SJSA1 (cell line): ENCODE results near the gene NADK. TPM values are rescaled to one million over a fixed set of nuclear protein-coding genes. Genes with fewer than 3 reads are reported as not detected.

ENCODE experiments used
- DNase-seq, 2 experiments: peaks; one replicate each; pipeline ENCODE4 v3.0.0-alpha.2; 2015 to 2020; ENCODE audit warnings: low spot score in 2 of 2, low read depth in 1 of 2
- H3K27ac ChIP-seq: fragments of 250-450 bp; sonication (Bioruptor Pico); 2 replicates; pipeline ENCODE4 v1.5.1; 2020; ENCODE audit warnings: mild to moderate bottlenecking, moderate library complexity
- H3K27me3 ChIP-seq: fragments of 250-450 bp; sonication (Bioruptor Pico); replicated peaks from 2 replicates; pipeline ENCODE4 v1.5.1; 2020; ENCODE audit warnings: mild to moderate bottlenecking, moderate library complexity
- H3K36me3 ChIP-seq: fragments of 250-450 bp; sonication (Bioruptor Pico); 2 replicates; pipeline ENCODE4 v1.5.1; 2020; ENCODE audit warnings: mild to moderate bottlenecking
- H3K4me1 ChIP-seq: fragments of 250-450 bp; sonication (Bioruptor Pico); replicated peaks from 2 replicates; pipeline ENCODE4 v1.6.1; 2021; ENCODE audit warnings: mild to moderate bottlenecking
- H3K4me3 ChIP-seq: fragments of 250-450 bp; sonication (Bioruptor Pico); 2 replicates; pipeline ENCODE4 v1.5.1; 2020; ENCODE audit warnings: mild to moderate bottlenecking
- H3K9me3 ChIP-seq: fragments of 250-450 bp; sonication (Bioruptor Pico); replicated peaks from 2 replicates; pipeline ENCODE4 v1.5.1; 2020; ENCODE audit warnings: mild to moderate bottlenecking
- total RNA-seq: library from RNA; depleted of rRNA; stranded (reverse); fragments of >200 nt; shearing (Covaris generic); gene quantifications from 2 replicates; pipeline ENCODE4 v1.2.3, GENCODE V29; 2014

NADK gene
- total RNA-seq, 1 experiment from 2014 or later: 50.4 TPM

DNA sequence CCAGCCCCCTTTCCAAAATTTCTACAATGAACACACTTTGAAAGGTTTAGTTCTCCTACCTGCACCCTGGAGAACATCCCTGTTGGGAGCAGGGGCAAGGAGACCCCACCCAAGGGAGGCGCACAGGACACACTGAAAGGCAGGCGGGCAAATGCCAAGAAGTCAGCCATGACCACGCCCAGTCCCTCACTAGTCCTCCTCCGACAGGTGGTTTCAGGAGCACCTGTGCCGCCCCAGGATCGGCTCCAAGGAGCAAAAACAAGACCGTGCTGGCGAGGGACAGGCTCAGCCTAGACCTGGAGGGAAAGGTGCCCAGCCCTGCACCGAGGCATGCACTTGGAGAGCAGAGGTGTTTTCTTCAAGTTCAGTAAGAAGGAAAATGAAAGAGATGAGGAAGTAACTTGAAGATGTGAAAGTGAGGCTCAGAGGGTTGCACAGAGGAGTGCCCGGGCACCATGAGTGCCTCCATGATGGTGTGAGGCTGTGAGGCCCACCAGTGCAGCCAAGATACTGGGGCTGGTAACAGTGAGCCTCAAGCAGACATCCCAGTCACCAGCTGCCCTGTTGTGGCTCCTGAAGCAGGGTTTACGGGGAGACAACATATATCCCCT lies 19.6 kb upstream of the NADK start:
- Histone ChIP-seq H3K36me3 (peaks cover 100% of the 10 kb centered on the region), H3K9me3 (no peaks in the 10 kb centered on the region), H3K4me3 (no peak overlapping the region), H3K27me3 (no peaks in the 10 kb centered on the region), H3K4me1 (no peaks in the 10 kb centered on the region), H3K27ac (no peak overlapping the region)
- no peak for DNase-seq

DNA sequence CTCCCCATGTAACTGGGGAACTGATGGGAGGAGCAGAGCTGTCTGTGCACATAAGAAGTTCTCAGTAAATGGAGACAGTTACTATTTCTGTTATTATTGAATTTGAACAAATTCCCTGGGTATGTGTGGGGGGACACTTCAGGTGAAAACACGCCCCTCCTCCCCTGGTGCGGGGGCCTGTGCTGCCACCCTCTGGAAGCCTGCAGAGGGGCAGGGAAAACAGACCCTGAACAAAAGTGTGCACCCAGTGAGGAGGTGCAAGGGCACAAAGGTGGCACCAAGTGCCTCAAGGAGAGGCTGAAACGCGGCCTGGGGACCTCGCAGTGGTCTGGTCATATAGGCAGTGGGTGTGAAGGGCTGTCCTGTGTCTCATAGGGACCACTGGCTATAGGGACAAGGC lies 18.2 kb upstream of the NADK start:
- no peak overlapping the region for H3K4me3 ChIP-seq
- no peaks in the 10 kb centered on the region for H3K4me1 ChIP-seq
- DNase-seq: no peak
- H3K27me3 ChIP-seq: no peaks in the 10 kb centered on the region
- H3K36me3 ChIP-seq: peaks cover 100% of the 10 kb centered on the region
- no peaks in the 10 kb centered on the region for H3K9me3 ChIP-seq
- no peak overlapping the region for H3K27ac ChIP-seq

DNA sequence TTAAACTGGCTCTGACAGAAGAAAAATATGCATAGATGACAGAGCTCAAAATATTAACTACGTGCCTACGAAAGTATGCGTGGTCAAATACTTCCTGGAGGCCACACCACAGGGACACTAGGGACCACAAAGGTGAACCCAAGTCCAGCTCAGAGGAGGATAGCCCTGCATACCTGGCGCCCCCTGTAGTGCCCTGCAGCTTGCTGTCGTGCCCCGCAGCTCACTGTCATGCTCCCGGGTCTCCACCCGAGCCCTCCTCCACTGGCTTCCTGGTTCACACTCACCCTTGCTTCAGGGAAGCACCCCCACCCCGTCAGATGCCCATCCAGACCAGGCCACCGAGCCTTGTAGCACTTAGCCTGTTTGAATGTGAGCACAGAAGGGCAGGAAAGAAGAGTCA lies 16.7 kb upstream of the NADK start:
- Histone ChIP-seq H3K36me3 (peaks cover 100% of the 10 kb centered on the region), H3K27ac (no peak overlapping the region), H3K27me3 (no peaks in the 10 kb centered on the region), H3K4me3 (no peak overlapping the region), H3K4me1 (no peaks in the 10 kb centered on the region), H3K9me3 (no peaks in the 10 kb centered on the region)
- no peak for DNase-seq

DNA sequence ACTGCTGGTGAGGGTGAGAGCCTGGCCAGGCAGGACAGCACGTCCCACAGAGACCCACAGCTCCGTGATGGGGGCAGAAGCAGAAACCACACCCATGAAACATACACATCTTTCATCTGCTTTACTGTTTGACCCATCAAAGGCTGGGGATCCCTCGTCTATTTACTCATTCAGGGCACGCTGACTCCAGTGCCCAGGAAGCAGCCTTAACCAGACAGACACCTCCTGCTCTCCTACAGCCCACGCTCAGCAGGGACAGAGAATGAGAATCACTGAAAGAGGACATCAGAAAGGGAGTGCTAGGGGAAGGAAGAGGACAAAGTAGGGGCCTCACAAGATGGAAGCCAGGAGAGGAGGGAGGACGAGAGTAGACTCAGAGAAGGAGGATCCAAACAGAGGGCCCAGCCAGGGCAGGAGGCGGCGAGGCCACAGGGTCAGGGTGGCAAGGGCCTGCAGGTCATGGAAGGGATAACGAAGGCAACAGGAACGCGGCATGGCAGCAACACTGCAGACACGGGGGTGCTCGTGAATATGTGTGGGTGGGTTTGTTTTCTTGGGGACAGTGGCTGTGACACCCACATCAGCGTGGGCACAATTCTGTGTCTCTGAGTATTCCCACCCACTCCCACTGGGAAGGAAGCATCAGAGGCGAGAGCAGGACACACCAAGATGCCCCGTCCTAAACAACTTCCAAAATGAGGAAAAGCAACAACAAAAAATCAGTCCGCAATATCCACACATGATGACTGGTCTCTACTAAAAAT lies 15.4 kb upstream of the NADK start:
- Histone ChIP-seq H3K27ac (no peak overlapping the region), H3K36me3 (peaks cover 99% of the 10 kb centered on the region), H3K4me3 (no peak overlapping the region), H3K27me3 (no peaks in the 10 kb centered on the region), H3K4me1 (no peaks in the 10 kb centered on the region), H3K9me3 (no peaks in the 10 kb centered on the region)
- DNase-seq: no peak

DNA sequence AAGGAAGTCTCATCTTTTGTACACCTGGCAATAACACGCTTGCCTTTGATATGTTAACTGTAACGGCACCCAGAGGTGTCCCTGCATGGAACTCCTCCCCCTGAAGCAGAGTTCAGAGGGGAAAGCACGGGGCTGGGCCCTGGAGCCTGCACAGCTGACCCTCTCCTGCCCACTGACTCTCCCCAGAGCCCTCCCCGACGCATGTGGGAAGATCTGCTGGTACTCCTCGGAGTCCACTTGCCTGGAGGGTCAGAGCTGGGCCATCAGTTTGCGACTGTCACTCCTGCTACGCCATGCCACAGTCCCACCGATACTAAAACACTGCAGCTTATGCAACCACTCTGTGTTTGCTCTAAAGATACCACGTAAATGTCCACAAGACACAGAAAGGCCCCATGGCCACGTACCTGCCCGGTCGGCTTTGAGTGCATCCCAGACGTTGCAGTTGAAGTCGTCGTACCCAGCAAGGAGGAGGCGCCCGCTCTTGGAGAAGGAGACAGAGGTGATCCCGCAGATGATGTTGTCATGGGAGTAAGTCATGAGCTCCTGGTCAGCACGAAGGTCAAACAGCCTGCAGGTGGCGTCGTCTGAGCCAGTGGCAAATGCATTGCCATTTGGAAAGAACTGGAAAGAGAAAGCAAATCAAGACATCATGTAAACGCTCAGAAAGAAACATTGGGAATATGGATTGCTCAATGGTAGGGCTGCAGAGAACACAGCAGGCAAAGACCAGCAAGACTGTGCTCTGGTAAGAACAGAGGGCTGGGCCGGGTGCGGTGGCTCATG lies 10.6 kb upstream of the NADK start:
- DNase-seq: no peak
- Histone ChIP-seq H3K27ac (no peak overlapping the region), H3K36me3 (peaks cover 94% of the 10 kb centered on the region), H3K27me3 (no peaks in the 10 kb centered on the region), H3K4me3 (no peak overlapping the region), H3K9me3 (no peaks in the 10 kb centered on the region), H3K4me1 (no peaks in the 10 kb centered on the region)

DNA sequence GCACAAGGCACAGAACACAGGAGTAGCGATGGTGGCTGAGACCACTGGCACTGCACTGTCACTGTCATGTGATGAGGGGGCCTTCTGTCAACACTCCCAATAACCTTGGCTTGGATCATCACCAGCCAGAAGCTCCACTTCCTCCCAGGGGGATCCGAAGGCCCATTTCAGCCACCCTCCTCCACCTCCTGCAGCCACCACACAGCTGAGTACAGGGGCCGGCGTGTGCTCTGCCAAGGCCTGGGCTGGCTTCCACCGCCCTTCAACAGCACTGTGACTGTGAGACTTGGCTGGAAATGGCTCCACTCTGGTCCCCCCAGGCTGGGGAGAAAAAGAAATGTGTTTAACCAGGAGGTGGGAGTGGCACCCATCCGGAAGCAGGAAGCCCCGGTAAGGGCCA lies 9.9 kb upstream of the NADK start:
- no peaks in the 10 kb centered on the region for H3K4me1 ChIP-seq
- H3K4me3 ChIP-seq: no peak overlapping the region
- no peak for DNase-seq
- no peaks in the 10 kb centered on the region for H3K27me3 ChIP-seq
- H3K9me3 ChIP-seq: no peaks in the 10 kb centered on the region
- H3K36me3 ChIP-seq: peaks cover 91% of the 10 kb centered on the region
- no peak overlapping the region for H3K27ac ChIP-seq

DNA sequence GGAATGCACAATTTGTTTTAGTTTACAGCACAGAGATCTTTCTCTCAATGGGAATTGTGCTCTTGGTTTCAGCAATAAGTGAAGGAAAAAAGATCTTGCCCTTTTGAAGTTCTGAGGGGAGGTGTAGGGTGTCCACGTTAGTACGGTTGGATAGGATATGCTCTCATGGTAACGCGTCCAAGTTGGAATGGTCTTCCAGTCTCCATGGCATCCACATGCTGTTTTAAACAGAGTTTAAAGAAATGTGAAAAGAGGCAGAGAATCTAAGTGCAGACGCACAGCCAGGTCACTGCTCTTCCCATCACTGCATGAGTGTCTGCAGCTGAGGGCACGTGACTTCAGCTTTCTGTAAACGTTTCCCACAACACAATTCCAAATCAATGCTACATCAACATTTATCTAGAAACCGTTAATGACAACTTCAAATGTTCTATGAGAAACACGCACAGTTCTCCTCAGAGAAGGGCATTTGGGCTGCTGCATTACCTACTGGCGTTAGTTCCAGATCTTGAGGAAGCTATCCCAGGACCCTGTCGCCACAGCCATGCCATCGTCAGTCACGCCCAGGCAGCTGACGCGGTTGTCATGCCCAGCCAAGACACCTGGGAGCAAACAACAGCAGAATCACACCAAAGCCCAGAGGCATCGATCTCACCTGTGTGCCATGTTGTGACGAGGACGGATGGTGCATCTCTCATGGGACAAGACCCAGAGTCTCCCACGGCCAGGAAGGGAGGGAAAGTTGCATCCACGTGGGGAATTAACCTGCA lies 8.8 kb upstream of the NADK start:
- Histone ChIP-seq H3K4me1 (peaks cover 7% of the 10 kb centered on the region), H3K9me3 (no peaks in the 10 kb centered on the region), H3K36me3 (peaks cover 89% of the 10 kb centered on the region), H3K27ac (no peak overlapping the region), H3K4me3 (no peak overlapping the region), H3K27me3 (no peaks in the 10 kb centered on the region)
- no peak for DNase-seq

DNA sequence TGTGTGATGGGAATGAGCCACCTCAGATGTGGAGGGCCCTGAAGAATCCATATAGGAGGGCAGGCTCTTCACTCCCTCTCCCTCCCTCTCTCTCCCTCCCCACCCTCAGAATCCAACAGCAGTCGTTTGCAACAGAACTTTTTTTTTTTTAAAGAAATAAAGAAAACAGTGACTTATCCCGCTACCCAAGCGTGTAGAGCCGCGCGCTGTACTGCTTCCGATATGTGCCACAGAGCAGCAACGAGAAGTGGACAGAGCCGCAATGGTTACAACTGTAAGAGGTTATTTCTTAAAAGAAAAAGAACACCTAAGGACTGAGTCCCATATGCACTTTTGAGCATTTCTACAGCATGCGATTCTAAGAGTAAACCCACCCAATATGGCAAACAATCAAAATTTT lies 7.4 kb upstream of the NADK start:
- no peak overlapping the region for H3K27ac ChIP-seq
- H3K4me3 ChIP-seq: no peak overlapping the region
- H3K9me3 ChIP-seq: no peaks in the 10 kb centered on the region
- H3K36me3 ChIP-seq: peaks cover 76% of the 10 kb centered on the region
- no peaks in the 10 kb centered on the region for H3K27me3 ChIP-seq
- no peak for DNase-seq
- peaks cover 7% of the 10 kb centered on the region for H3K4me1 ChIP-seq

DNA sequence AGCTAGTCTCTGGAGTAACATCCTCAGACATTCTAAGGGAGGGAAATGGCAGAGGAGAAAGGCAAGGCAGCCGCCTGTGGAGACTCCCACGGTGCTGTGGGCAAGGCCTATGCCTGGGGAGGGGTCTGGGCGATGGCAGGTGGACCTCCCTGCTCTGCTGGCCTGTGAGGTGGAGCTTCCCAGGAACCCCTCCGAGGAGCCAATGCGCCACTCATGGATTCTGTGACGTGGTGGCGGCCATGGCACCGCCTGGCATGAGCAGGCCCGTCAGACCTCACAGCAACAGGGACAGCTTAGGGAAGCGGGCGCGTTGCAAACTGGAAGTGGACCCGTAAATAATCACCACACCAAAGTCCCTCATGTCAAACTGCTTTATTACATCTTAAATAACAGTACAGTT lies 6.7 kb upstream of the NADK start:
- Histone ChIP-seq H3K36me3 (peaks cover 69% of the 10 kb centered on the region), H3K4me1 (peaks cover 7% of the 10 kb centered on the region), H3K9me3 (no peaks in the 10 kb centered on the region), H3K27me3 (no peaks in the 10 kb centered on the region), H3K4me3 (no peak overlapping the region), H3K27ac (no peak overlapping the region)
- DNase-seq: no peak

DNA sequence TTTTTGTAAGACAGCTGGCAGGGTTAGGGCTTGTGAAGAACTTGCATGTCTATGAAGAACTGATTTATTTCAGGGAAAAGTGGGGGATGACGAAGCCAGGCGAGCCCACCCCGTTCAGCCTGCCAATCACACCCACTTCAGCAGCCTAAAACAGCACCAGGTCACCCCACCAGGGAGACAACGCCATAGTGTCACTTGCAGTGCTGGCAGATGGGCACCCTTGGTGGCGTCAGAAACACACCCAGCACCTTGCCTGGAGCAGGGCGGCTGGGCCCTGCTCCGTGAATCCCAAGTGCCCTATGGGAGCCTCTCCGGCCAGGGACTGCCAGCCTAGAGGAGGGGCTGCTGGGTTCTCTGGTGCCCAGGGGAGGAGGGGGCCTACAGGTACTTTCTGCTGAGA lies 5.0 kb upstream of the NADK start:
- Histone ChIP-seq H3K4me3 (no peak overlapping the region), H3K36me3 (peaks cover 60% of the 10 kb centered on the region), H3K9me3 (no peaks in the 10 kb centered on the region; the same call in 1 of the 2 replicates), H3K27me3 (no peaks in the 10 kb centered on the region), H3K27ac (no peak overlapping the region), H3K4me1 (peaks cover 15% of the 10 kb centered on the region)
- no peak for DNase-seq

DNA sequence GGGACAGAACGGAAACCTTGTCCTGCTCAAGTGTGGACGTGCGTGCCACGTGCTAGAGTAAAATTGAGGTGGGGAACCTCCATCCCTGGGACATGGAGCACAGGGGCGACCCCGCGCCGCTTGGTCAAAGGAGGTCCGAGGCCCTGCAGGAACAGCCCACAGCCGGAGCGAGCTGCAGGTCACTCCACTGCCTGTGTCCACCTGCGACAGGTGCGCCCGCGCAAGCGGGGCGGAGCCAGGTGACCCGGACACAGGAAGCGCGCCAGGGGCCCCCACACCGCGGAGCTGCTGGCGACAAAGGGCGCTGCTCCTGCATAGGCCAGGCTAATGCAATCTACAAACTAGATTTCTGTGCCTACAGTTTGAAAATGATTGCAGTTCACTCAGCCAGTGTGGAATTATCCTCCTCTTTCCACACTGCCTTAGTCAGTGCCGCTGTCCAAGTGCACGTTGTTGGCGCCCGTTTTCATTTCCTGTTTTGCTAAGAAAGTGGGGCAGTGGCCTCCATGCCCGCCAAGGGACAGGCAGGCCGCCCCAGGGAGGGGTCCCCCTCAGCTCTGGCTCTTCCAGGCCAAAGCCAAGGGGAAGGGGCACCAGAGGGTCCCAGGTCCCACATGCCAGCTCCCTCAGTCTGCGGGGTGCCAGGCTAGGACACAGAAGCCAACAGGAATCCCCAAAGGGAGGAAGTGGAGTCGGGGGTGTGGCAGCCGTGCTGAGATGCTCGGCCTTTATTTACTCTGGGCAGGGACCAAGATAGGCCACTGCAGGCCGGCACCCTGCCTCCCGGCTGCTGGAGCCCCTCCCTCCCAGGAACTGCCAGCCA lies 4.3 kb upstream of the NADK start:
- no peak for DNase-seq
- Histone ChIP-seq H3K4me3 (no peak overlapping the region), H3K4me1 (peaks cover 20% of the 10 kb centered on the region), H3K36me3 (peaks cover 60% of the 10 kb centered on the region), H3K9me3 (peaks cover 2% of the 10 kb centered on the region; the same call in 1 of the 2 replicates), H3K27ac (no peak overlapping the region), H3K27me3 (no peaks in the 10 kb centered on the region)

DNA sequence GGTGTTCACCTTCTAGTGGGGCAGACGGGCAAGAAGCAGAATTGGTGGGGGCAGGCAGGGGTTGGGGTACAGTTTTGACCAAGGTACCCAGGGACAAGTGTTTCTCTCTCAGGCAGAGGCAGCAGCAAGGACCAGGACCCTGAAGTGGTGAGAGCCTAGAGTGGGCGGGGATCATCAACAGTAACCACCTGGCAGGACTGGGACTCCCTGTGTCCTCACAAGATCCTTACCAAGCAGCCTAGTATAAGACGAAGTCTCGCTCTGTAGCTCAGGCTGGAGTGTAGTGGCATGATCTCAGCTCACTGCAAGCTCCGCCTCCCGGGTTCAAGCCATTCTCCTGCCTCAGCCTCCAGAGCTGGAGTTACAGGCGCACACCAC lies 3.2 kb upstream of the NADK start:
- DNase-seq: no peak
- no peaks in the 10 kb centered on the region for H3K27me3 ChIP-seq
- H3K4me3 ChIP-seq: no peak overlapping the region
- peaks cover 2% of the 10 kb centered on the region; the same call in 1 of the 2 replicates for H3K9me3 ChIP-seq
- H3K36me3 ChIP-seq: peaks cover 50% of the 10 kb centered on the region
- peaks cover 26% of the 10 kb centered on the region for H3K4me1 ChIP-seq
- no peak overlapping the region for H3K27ac ChIP-seq
